ENCODE data around the gene DENND5B. TPM values are rescaled to one million over a fixed set of nuclear protein-coding genes. Genes with fewer than 3 reads are reported as not detected.

DENND5B gene
- total and polyA plus RNA-seq, 2 donors, result 5.6 to 27.5 TPM

DNA sequence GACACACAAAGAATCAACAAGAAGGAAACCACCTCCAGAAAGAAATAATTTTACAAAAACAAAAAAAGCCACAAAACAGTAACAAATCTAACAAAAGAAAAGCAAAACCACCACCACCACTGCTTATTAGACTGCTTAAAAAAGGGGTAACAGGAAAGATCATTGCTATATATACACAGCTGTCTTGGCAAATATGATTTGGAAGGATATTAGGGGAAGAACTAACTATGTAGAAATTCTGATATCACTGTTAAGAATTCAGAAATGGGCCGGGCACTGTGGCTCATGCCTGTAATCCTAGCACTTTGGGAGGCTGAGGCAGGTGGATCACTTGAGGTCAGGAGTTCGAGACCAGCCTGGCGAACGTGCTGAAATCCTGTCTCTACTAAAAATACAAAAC, 92.5 kb downstream of the DENND5B start:
- Histone ChIP-seq H3K27ac (ENCODE audit: low read depth) (no peak overlapping the region), H3K4me1 (ENCODE audit: insufficient read depth) (no peaks in the 10 kb centered on the region)
- WGBS, result 71% methylated on average over 4 of the region's 4 CpGs

DNA sequence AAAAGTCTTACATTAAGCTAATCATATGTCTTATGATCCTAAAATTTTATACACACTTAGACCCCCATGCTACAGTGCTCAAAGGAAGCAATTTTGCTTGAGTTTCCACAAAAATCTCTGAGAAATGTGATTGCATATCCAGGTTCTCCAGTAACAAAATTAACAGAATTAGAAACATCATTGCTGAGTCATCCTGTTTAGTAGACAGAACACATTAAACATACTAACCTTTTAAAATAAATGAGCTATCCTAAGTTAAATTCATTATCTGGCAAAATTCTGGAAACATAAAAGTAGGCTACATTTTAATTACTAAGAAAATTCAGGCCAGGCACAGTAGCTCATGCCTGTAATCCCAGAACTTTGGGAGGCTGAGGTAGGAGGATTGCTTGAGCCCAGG, 94.7 kb downstream of the DENND5B start:
- no peak overlapping the region for H3K4me3 ChIP-seq (ENCODE audit: low read depth, low read length)
- no peak for DNase-seq (ENCODE audit: extremely low spot score)
- no peaks in the 10 kb centered on the region for H3K36me3 ChIP-seq (ENCODE audit: insufficient read depth)
- no peak overlapping the region for H3K27ac ChIP-seq (ENCODE audit: low read depth)
- H3K4me1 ChIP-seq (ENCODE audit: insufficient read depth), result no peaks in the 10 kb centered on the region

More for the DNA sequence above, 92.5 kb downstream of the DENND5B start:
- DNase-seq (ENCODE audit: extremely low spot score), result no peak
- Histone ChIP-seq H3K4me3 (ENCODE audit: low read depth, low read length) (no peak overlapping the region), H3K36me3 (ENCODE audit: insufficient read depth) (no peaks in the 10 kb centered on the region)

DNA sequence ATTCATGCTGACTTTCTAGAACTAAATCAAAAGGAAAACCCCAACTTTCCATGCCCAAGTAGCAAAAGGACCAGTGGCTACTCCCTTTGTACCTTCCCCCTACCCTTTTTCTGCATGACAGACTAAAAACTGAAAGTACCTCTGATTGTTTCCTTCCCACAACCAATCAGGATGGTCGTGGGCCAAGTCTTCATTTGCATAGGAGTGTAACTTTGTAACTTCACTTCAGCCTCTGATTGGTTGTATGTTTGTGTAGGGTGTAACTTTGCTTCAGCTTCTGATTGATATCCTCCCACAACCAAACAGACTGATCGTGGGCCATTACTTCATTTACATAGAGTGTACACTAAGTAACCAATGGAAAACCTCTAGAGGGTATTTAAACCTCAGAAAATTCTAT, 96.5 kb downstream of the DENND5B start:
- Histone ChIP-seq H3K36me3 (ENCODE audit: insufficient read depth) (no peaks in the 10 kb centered on the region), H3K4me1 (ENCODE audit: insufficient read depth) (no peaks in the 10 kb centered on the region), H3K4me3 (ENCODE audit: low read depth, low read length) (no peak overlapping the region), H3K27ac (ENCODE audit: low read depth) (no peak overlapping the region)
- no peak for DNase-seq (ENCODE audit: extremely low spot score)
- 95% methylated on average over 2 of the region's 2 CpGs for WGBS

DNA sequence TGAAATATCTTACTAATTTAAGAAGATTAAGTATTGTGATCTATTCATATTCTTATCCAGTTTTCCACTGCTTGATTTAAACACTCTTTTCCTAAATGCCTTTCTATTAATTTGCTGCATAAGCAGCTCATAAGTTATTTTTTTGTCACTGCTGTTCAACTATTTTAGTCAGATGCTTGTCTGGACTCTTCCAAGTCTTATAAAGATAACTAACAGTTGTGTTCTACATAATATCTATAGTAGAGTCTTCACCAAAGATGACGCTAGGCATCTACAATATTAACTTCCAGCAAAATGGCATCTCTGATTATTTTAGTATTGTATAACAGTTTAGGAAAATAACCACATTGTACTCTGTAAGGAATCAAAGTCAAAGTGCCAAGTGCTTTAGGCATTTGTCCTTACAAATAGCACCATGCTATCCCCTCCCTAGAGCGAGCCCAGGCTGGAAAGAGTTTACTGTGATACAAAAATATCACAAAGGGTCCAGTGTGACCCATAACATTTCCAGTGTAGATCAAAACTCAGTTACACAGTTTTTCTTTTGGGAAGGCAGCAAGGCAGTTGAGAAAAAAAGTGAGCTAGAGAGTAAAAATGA, 98.2 kb downstream of the DENND5B start:
- no peak for DNase-seq (ENCODE audit: extremely low spot score)
- H3K27ac ChIP-seq (ENCODE audit: low read depth), result no peak overlapping the region
- 78% methylated on average over 2 of the region's 2 CpGs for WGBS
- H3K36me3 ChIP-seq (ENCODE audit: insufficient read depth), result no peaks in the 10 kb centered on the region
- H3K4me1 ChIP-seq (ENCODE audit: insufficient read depth), result no peaks in the 10 kb centered on the region
- H3K4me3 ChIP-seq (ENCODE audit: low read depth, low read length), result no peak overlapping the region

DNA sequence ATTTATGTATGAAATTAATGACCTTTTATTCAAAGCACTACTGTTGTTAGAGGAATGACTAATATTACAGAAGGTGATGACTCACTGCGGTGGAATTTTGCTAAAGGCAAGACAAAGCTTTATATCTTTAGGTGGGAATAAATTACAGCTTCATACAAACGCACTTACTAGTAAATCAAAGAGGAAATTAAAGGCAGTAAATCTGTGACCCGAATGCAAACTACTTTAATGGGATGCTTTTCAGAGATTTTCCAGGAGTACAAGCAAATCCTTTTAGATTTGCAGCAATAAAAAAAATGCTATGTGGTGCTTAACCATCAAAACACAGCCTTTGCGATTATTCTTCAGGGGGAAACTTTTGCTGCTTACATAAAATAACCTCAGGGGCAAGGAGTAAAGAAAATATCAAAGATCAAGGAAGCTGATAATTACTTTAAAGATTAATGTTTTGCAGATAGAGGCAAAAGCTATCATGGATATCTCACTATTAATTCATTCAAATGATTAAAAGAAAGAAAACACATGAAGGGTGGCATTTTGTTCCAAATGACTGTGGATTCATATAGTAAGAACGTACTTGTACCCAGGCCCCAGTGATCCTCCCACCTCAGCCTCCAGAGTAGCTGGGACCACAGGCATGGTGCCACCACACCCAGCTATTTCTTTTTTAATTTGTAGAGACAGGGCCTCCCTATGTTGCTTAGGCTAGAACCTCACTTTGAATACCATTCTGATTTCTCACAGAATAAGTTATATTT, 98.9 kb downstream of the DENND5B start:
- 27% methylated on average over 5 of the region's 5 CpGs for WGBS
- no peak overlapping the region for H3K27ac ChIP-seq (ENCODE audit: low read depth)
- peak; percentile 51 for DNase-seq (ENCODE audit: extremely low spot score)

GRCh38 chr12:31491241-31491794, 99.6 kb downstream of the DENND5B start:
- Histone ChIP-seq H3K4me3 (ENCODE audit: low read depth, low read length) (no peak overlapping the region), H3K36me3 (ENCODE audit: insufficient read depth) (no peaks in the 10 kb centered on the region), H3K27ac (ENCODE audit: low read depth) (no peak overlapping the region), H3K4me1 (ENCODE audit: insufficient read depth) (no peaks in the 10 kb centered on the region)
- WGBS, result 97% methylated on average over 5 of the region's 5 CpGs
- no peak for DNase-seq (ENCODE audit: extremely low spot score)

More for the DNA sequence above, 98.9 kb downstream of the DENND5B start:
- H3K4me3 ChIP-seq (ENCODE audit: low read depth, low read length), result no peak overlapping the region
- no peaks in the 10 kb centered on the region for H3K36me3 ChIP-seq (ENCODE audit: insufficient read depth)
- no peaks in the 10 kb centered on the region for H3K4me1 ChIP-seq (ENCODE audit: insufficient read depth)

DNA sequence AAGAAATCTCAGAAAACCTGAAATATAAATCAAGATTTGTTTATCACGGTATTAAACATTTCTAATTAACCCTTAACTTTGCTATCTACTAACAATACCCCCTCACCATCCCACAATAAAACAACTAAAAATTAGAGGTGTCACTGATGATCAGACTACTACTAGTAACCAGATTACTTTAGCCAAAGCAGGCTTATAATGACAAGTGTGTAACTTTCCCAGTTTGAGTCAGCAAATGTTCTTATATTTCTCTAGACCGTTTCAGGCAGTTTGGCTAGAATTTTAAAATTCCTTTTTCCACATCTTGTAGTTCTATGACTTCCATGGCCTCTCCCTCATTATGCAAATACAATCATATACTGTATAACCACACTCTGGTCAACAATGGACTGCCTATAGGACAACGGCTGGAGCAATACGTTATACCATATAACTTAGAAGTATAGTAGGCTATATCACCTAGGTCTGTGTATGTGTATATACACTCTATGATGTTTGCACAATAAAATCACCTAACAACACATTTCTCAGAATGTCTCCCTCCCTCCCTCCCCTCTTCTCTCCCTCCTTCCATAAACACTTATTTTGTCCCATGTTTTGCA, 102.1 kb downstream of the DENND5B start:
- no peak for DNase-seq (ENCODE audit: extremely low spot score)
- no peaks in the 10 kb centered on the region for H3K36me3 ChIP-seq (ENCODE audit: insufficient read depth)
- 62% methylated on average over 4 of the region's 4 CpGs for WGBS
- H3K27ac ChIP-seq (ENCODE audit: low read depth), result no peak overlapping the region
- H3K4me3 ChIP-seq (ENCODE audit: low read depth, low read length), result no peak overlapping the region
- H3K4me1 ChIP-seq (ENCODE audit: insufficient read depth), result no peaks in the 10 kb centered on the region

DNA sequence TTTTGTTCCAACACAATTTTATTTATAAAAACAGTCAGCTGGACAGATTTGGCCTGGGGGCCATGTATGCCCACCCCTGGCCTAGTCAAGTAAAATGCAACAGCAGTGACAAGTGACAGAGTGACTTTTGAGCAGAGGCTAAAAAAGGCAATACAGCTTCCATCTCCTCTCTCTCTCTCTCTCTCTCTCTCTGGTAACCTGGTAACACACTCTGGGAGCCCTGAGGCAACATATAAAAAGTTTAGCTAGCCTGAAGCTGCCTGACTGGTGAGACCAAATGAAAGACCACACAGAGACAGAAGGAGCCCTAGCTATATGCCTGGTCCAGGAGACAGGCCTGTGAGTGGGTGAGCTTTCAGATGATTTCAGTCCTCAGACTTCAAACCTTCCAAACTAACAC, 105.4 kb downstream of the DENND5B start:
- Histone ChIP-seq H3K27ac (ENCODE audit: low read depth) (no peak overlapping the region), H3K4me3 (ENCODE audit: low read depth, low read length) (no peak overlapping the region), H3K36me3 (ENCODE audit: insufficient read depth) (no peaks in the 10 kb centered on the region), H3K4me1 (ENCODE audit: insufficient read depth) (no peaks in the 10 kb centered on the region)
- no peak for DNase-seq (ENCODE audit: extremely low spot score)

DNA sequence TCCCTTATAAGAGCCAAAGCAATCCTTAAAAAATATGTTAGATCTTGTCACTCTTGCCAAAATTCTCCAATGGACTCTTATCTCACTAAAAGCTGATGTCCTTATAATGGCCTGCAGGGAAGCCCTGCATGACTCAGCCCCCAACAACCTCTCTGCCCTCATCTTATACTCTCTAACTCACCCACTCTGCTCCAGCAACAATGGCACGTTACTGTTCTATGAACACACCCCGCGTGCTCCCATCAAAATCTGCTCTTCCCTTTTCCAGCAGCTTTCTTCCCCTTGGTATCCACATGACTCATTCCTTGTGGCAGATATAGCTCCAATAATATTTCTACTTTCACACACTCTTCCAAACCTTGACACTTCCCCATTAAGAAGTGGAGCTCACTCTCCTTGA, 108.1 kb downstream of the DENND5B start:
- 88% methylated on average over 3 of the region's 3 CpGs for WGBS
- no peak overlapping the region for H3K27ac ChIP-seq (ENCODE audit: low read depth)
- no peak for DNase-seq (ENCODE audit: extremely low spot score)

GRCh38 chr12:31481415-31481814, 109.5 kb downstream of the DENND5B start:
- H3K36me3 ChIP-seq (ENCODE audit: insufficient read depth), result no peaks in the 10 kb centered on the region
- H3K4me3 ChIP-seq (ENCODE audit: low read depth, low read length), result no peak overlapping the region
- 57% methylated on average over 3 of the region's 3 CpGs for WGBS

More for the DNA sequence above, 108.1 kb downstream of the DENND5B start:
- Histone ChIP-seq H3K4me3 (ENCODE audit: low read depth, low read length) (no peak overlapping the region), H3K36me3 (ENCODE audit: insufficient read depth) (no peaks in the 10 kb centered on the region), H3K4me1 (ENCODE audit: insufficient read depth) (no peaks in the 10 kb centered on the region)

GRCh38 chr12:31479516-31480210, 111.3 kb downstream of the DENND5B start:
- H3K27ac ChIP-seq (ENCODE audit: low read depth), result no peak overlapping the region
- no peaks in the 10 kb centered on the region for H3K4me1 ChIP-seq (ENCODE audit: insufficient read depth)
- H3K36me3 ChIP-seq (ENCODE audit: insufficient read depth), result no peaks in the 10 kb centered on the region
- H3K4me3 ChIP-seq (ENCODE audit: low read depth, low read length), result no peak overlapping the region
- WGBS, result 79% methylated on average over 5 of the region's 5 CpGs
- no peak for DNase-seq (ENCODE audit: extremely low spot score)

More at GRCh38 chr12:31481415-31481814, 109.5 kb downstream of the DENND5B start:
- DNase-seq (ENCODE audit: extremely low spot score), result no peak
- no peak overlapping the region for H3K27ac ChIP-seq (ENCODE audit: low read depth)
- H3K4me1 ChIP-seq (ENCODE audit: insufficient read depth), result no peaks in the 10 kb centered on the region

- H3K36me3 ChIP-seq (ENCODE audit: insufficient read depth), result no peaks in the 10 kb centered on the region
- H3K27ac ChIP-seq (ENCODE audit: low read depth), result no peak overlapping the region
- DNase-seq (ENCODE audit: extremely low spot score), result no peak
- H3K4me1 ChIP-seq (ENCODE audit: insufficient read depth), result no peaks in the 10 kb centered on the region
- WGBS, result 76% methylated on average over 3 of the region's 3 CpGs
- H3K4me3 ChIP-seq (ENCODE audit: low read depth, low read length), result no peak overlapping the region
Observed at GRCh38 chr12:31478898-31479297, 112.0 kb downstream of the DENND5B start.

DNA sequence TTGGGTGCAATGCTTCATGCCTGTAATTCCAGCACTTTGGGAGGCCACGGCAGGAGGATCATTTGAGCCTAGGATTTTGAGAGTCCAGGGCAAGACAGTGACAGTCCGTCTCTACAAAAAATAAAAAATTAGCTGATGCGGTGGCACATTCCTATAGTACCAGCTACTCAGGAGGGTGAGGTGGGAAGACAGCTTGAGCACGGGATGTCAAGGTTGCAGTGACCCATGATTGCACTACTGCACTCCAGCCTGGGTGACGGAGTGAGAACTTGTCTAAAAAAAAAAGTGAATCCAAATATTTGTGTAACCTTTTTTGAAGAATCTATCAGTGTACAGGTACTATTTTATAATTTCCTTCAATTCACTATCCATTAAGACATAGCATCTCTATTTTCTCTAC, 112.5 kb downstream of the DENND5B start:
- H3K4me3 ChIP-seq (ENCODE audit: low read depth, low read length), result no peak overlapping the region
- DNase-seq (ENCODE audit: extremely low spot score), result no peak
- no peaks in the 10 kb centered on the region for H3K36me3 ChIP-seq (ENCODE audit: insufficient read depth)
- WGBS, result 95% methylated on average over 5 of the region's 5 CpGs
- H3K4me1 ChIP-seq (ENCODE audit: insufficient read depth), result no peaks in the 10 kb centered on the region
- H3K27ac ChIP-seq (ENCODE audit: low read depth), result no peak overlapping the region
